Activated CD8-positive, alpha-beta memory T cell treated with anti-CD3 and anti-CD28 coated beads for 36 hours (primary cell): ENCODE measurements around the gene TMF1. TPM values are rescaled to one million over a fixed set of nuclear protein-coding genes. Genes with fewer than 3 reads are reported as not detected.

Source experiments
- total RNA-seq, 2 experiments: library from RNA; stranded (reverse); gene quantifications; one replicate each; pipeline ENCODE4 v1.2.3, GENCODE V29; 2021

Gene TMF1
- total RNA-seq, 2 experiments from 2014 or later, result 32.2 to 33.1 TPM

Other genes starting within 250 kb of the TMF1 start
- gene TAFA4, start 119.8 kb downstream of the TMF1 start, total RNA-seq, result not detected
- gene EOGT, start 38.6 kb downstream of the TMF1 start, total RNA-seq, result 10 to 100 TPM; 15.6 to 18.2 TPM
- 10 to 100 TPM; 78.1 to 82.1 TPM for gene UBA3, start 28.0 kb upstream of the TMF1 start, total RNA-seq
- 100 to 1,000 TPM; 102 to 108 TPM for gene ARL6IP5, start 32.6 kb upstream of the TMF1 start, total RNA-seq
- gene LMOD3, start 70.3 kb upstream of the TMF1 start, total RNA-seq, result not detected